Liver (tissue), 3 donors: ENCODE results near the gene TSHR.

Source experiments
- CTCF ChIP-seq: fragments of 150-350 bp; IDR thresholded peaks from 2 replicates; pipeline ENCODE4 v1.5.1; 2017; ENCODE audit warnings: improper control_type of control experiment, low read depth, low read length; ENCODE audit not compliant: missing input control
- FOXA1 ChIP-seq: IDR thresholded peaks from 2 replicates; pipeline ENCODE4 v1.6.1; 2016; ENCODE audit warnings: antibody characterized with exemption
- RAD21 ChIP-seq, 2 donors: IDR thresholded peaks; 2 replicates each; pipeline ENCODE4 v1.6.1; 2016; ENCODE audit warnings: antibody characterized with exemption in 2 of 2, mild to moderate bottlenecking in 2 of 2
- TAF1 ChIP-seq: conservative IDR thresholded peaks from 2 replicates; pipeline ENCODE4 v1.6.1; 2016; ENCODE audit warnings: antibody characterized with exemption, mild to moderate bottlenecking
- YY1 ChIP-seq: IDR thresholded peaks from 2 replicates; pipeline ENCODE4 v1.6.1; 2016; ENCODE audit warnings: antibody characterized with exemption, mild to moderate bottlenecking
- TF ChIP-seq, protein P1 (sequence below): IDR thresholded peaks from 2 replicates; pipeline ENCODE4 v1.6.1; 2016; ENCODE audit warnings: antibody characterized with exemption, mild to moderate bottlenecking
- donor health status: healthy.
- donor health status: healthy.

DNA sequence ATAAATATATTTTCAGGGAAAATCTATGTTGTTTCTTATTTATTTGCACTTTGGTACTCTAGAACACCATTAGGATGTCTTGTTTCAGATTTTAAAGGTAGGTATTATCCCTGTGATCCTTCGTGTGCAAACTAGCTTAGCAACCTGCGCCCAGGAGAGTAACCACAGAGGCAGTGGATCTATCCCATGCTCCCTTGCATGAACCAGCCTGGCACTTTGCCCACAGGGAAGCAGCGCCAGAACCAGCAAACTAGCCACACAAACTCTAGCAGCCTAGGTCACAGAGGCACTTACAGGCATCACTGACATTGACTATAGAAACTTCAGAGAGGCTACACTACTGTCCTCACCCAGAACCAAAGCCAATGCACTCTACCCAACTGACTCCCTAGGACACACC is 76.1 kb downstream of the TSHR start:
- TF ChIP-seq TAF1 (no peak), YY1 (no peak), CTCF (no peak), RAD21 (IDR thresholded peaks at IDR 0.05) (no peak), FOXA1 (no peak)
- TF ChIP-seq, protein P1, sequence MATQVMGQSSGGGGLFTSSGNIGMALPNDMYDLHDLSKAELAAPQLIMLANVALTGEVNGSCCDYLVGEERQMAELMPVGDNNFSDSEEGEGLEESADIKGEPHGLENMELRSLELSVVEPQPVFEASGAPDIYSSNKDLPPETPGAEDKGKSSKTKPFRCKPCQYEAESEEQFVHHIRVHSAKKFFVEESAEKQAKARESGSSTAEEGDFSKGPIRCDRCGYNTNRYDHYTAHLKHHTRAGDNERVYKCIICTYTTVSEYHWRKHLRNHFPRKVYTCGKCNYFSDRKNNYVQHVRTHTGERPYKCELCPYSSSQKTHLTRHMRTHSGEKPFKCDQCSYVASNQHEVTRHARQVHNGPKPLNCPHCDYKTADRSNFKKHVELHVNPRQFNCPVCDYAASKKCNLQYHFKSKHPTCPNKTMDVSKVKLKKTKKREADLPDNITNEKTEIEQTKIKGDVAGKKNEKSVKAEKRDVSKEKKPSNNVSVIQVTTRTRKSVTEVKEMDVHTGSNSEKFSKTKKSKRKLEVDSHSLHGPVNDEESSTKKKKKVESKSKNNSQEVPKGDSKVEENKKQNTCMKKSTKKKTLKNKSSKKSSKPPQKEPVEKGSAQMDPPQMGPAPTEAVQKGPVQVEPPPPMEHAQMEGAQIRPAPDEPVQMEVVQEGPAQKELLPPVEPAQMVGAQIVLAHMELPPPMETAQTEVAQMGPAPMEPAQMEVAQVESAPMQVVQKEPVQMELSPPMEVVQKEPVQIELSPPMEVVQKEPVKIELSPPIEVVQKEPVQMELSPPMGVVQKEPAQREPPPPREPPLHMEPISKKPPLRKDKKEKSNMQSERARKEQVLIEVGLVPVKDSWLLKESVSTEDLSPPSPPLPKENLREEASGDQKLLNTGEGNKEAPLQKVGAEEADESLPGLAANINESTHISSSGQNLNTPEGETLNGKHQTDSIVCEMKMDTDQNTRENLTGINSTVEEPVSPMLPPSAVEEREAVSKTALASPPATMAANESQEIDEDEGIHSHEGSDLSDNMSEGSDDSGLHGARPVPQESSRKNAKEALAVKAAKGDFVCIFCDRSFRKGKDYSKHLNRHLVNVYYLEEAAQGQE = no peak
